Lower leg skin (tissue), 3 donors: ENCODE data around the gene SIM1.

Source experiments
- CTCF ChIP-seq, 3 donors: fragments of 450-650 bp; IDR thresholded peaks; one replicate each; pipeline ENCODE4 v1.5.1; 2016; ENCODE audit warnings: antibody characterized with exemption in 3 of 3, mild to moderate bottlenecking in 3 of 3, moderate library complexity in 2 of 3
- POLR2A ChIP-seq, 2 donors: fragments of 450-650 bp; IDR thresholded peaks; one replicate each; pipeline ENCODE4 v1.6.1; 2016 to 2017; ENCODE audit warnings: antibody characterized with exemption in 2 of 2, mild to moderate bottlenecking in 1 of 2, moderate library complexity in 1 of 2

DNA sequence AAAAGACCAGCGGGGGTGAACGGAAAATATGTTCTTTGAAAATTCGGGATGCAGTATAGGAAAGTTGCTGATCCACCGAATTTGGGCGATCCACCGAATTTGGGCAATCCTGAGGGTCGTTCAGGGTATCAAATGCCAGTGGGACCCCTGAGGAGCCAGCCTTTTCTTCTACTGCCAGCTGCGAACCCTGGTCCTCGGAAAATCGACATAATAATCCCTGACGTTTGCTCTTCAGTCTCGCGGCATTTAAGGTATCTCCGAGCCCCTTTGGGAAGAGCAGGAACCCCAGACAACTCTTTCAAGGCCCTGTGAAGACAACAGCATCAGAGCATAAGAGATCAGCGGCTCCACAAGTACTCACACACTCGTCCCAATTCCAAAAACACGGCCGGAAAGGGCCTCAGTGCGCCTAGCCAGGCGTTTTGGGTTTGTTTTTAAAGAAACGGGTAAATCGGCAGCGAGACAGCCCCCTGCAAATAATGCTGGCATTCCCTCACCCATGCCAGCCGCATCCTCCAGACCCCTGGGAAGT, 1.0 kb downstream of the SIM1 start:
- TF ChIP-seq CTCF (IDR thresholded peaks at IDR 0.05): no peak
- no peak for TF ChIP-seq POLR2A (IDR thresholded peaks at IDR 0.05)
